Effector memory CD8-positive, alpha-beta T cell (primary cell): ENCODE measurements around the gene C17orf58.
"Not testable (repeated sequence)": the region's sequence is repeated elsewhere in the genome, so short reads cannot be mapped to it uniquely, and the experiment has no call there.

Source experiments
- ATAC-seq: fragments of 150-1000 bp; cut with Tn5 transposase; replicated peaks from 2 replicates; pipeline ENCODE4 v1.10.0; 2021; ENCODE audit warnings: mild to moderate bottlenecking, moderate library complexity
- DNase-seq, 3 experiments: peaks; one replicate each; pipeline ENCODE4 v3.0.0; 2021
- H3K27ac Mint-ChIP-seq, 2 donors: one replicate each; pipeline ENCODE4 v1.8.0; 2022; ENCODE audit warnings: mild to moderate bottlenecking in 2 of 2, mixed read lengths in 2 of 2, moderate library complexity in 2 of 2
- H3K27me3 Mint-ChIP-seq, 2 donors: one replicate each; pipeline ENCODE4 v1.8.0; 2022; ENCODE audit warnings: mixed read lengths in 2 of 2
- H3K36me3 Mint-ChIP-seq: one replicate; pipeline ENCODE4 v1.8.0; 2022; ENCODE audit warnings: mild to moderate bottlenecking, moderate library complexity, mixed read lengths; ENCODE audit not compliant: insufficient read depth
- H3K4me1 Mint-ChIP-seq, 2 donors: one replicate each; pipeline ENCODE4 v1.8.0; 2022; ENCODE audit warnings: low read depth in 2 of 2, mixed read lengths in 2 of 2
- H3K4me3 Mint-ChIP-seq, 2 donors: one replicate each; pipeline ENCODE4 v1.8.0; 2022; ENCODE audit warnings: mild to moderate bottlenecking in 2 of 2, mixed read lengths in 2 of 2, moderate library complexity in 2 of 2
- H3K9me3 Mint-ChIP-seq, 2 donors: one replicate each; pipeline ENCODE4 v1.8.0; 2022; ENCODE audit warnings: mixed read lengths in 2 of 2

C17orf58 gene

GRCh38 chr17:68019675-68020408 lies 23.6 kb upstream of the C17orf58 start:
- peak overlapping the region; percentile 100 for H3K27ac Mint-ChIP-seq
- H3K36me3 Mint-ChIP-seq: peaks cover 30% of the 10 kb centered on the region
- peak overlapping the region; percentile 88 to 89 for H3K4me3 Mint-ChIP-seq
- ATAC-seq: peak; percentile 93
- peaks cover 13 to 20% of the 10 kb centered on the region in 2 donors for H3K4me1 Mint-ChIP-seq
- H3K9me3 Mint-ChIP-seq: peaks cover 0 to 3% of the 10 kb centered on the region in 2 donors
- DNase-seq: peak; percentile 96 to 99 (median 99)
- peaks cover 6 to 10% of the 10 kb centered on the region in 2 donors for H3K27me3 Mint-ChIP-seq

GRCh38 chr17:68019336-68019674 lies 23.0 kb upstream of the C17orf58 start:
- Mint-ChIP-seq H3K4me3 (peak overlapping the region; percentile 88 to 89), H3K36me3 (peaks cover 30% of the 10 kb centered on the region), H3K27ac (peak overlapping the region; percentile 100), H3K27me3 (peaks cover 6 to 10% of the 10 kb centered on the region in 2 donors), H3K9me3 (peaks cover 0 to 3% of the 10 kb centered on the region in 2 donors), H3K4me1 (peaks cover 14 to 20% of the 10 kb centered on the region in 2 donors)
- ATAC-seq (no peak), DNase-seq (no peak)

GRCh38 chr17:68018493-68018892 lies 22.2 kb upstream of the C17orf58 start:
- peak overlapping the region in 1 of 2 donors; percentile 100 for H3K27ac Mint-ChIP-seq
- ATAC-seq, H3K27me3 Mint-ChIP-seq, DNase-seq, H3K9me3 Mint-ChIP-seq: not testable (repeated sequence)
- H3K4me3 Mint-ChIP-seq: peak overlapping the region in 1 of 2 donors; percentile 14
- peaks cover 14 to 20% of the 10 kb centered on the region in 2 donors for H3K4me1 Mint-ChIP-seq
- H3K36me3 Mint-ChIP-seq: peaks cover 30% of the 10 kb centered on the region

- Mint-ChIP-seq H3K4me3 (no peak overlapping the region), H3K27ac (no peak overlapping the region), H3K4me1 (peaks cover 14 to 20% of the 10 kb centered on the region in 2 donors), H3K27me3 (peaks cover 6 to 10% of the 10 kb centered on the region in 2 donors), H3K9me3 (peaks cover 0 to 3% of the 10 kb centered on the region in 2 donors), H3K36me3 (peaks cover 30% of the 10 kb centered on the region)
- no peak for DNase-seq
- ATAC-seq: no peak
Observed at GRCh38 chr17:68016838-68017237, 20.6 kb upstream of the C17orf58 start.

GRCh38 chr17:68015081-68015723 lies 18.9 kb upstream of the C17orf58 start:
- DNase-seq (no peak), ATAC-seq (no peak)
- peaks cover 0 to 3% of the 10 kb centered on the region in 2 donors for H3K9me3 Mint-ChIP-seq
- H3K36me3 Mint-ChIP-seq: peaks cover 24% of the 10 kb centered on the region
- no peak overlapping the region for H3K27ac Mint-ChIP-seq
- H3K4me1 Mint-ChIP-seq: peaks cover 12 to 19% of the 10 kb centered on the region in 2 donors
- no peak overlapping the region for H3K4me3 Mint-ChIP-seq
- peaks cover 6 to 9% of the 10 kb centered on the region in 2 donors for H3K27me3 Mint-ChIP-seq

- H3K27ac Mint-ChIP-seq: no peak overlapping the region
- H3K4me3 Mint-ChIP-seq: no peak overlapping the region
- no peaks in the 10 kb centered on the region for H3K27me3 Mint-ChIP-seq
- peaks cover 7% of the 10 kb centered on the region for H3K36me3 Mint-ChIP-seq
- ATAC-seq (no peak), DNase-seq (no peak)
- H3K9me3 Mint-ChIP-seq: no peaks in the 10 kb centered on the region
- H3K4me1 Mint-ChIP-seq: peaks cover 6 to 9% of the 10 kb centered on the region in 2 donors
Observed at GRCh38 chr17:68013385-68013784, 17.1 kb upstream of the C17orf58 start.

GRCh38 chr17:68011199-68011665 lies 15.0 kb upstream of the C17orf58 start:
- no peaks in the 10 kb centered on the region for H3K27me3 Mint-ChIP-seq
- DNase-seq: peak; percentile 61 to 63 (median 63)
- ATAC-seq: peak; percentile 83
- peak overlapping the region; percentile 73 to 77 for H3K4me3 Mint-ChIP-seq
- H3K36me3 Mint-ChIP-seq: no peaks in the 10 kb centered on the region
- no peak overlapping the region for H3K27ac Mint-ChIP-seq
- no peaks in the 10 kb centered on the region for H3K9me3 Mint-ChIP-seq
- peaks cover 6% of the 10 kb centered on the region in 2 donors for H3K4me1 Mint-ChIP-seq

GRCh38 chr17:68006797-68007196 lies 10.5 kb upstream of the C17orf58 start:
- no peak overlapping the region for H3K27ac Mint-ChIP-seq
- H3K9me3 Mint-ChIP-seq: no peaks in the 10 kb centered on the region
- DNase-seq (no peak), ATAC-seq (no peak)
- H3K4me3 Mint-ChIP-seq: no peak overlapping the region
- no peaks in the 10 kb centered on the region for H3K36me3 Mint-ChIP-seq
- no peaks in the 10 kb centered on the region for H3K27me3 Mint-ChIP-seq
- H3K4me1 Mint-ChIP-seq: peaks cover 5 to 6% of the 10 kb centered on the region in 2 donors

- DNase-seq (no peak), ATAC-seq (no peak)
- H3K4me3 Mint-ChIP-seq: no peak overlapping the region
- no peaks in the 10 kb centered on the region for H3K36me3 Mint-ChIP-seq
- H3K9me3 Mint-ChIP-seq: no peaks in the 10 kb centered on the region
- no peak overlapping the region for H3K27ac Mint-ChIP-seq
- no peaks in the 10 kb centered on the region for H3K27me3 Mint-ChIP-seq
- H3K4me1 Mint-ChIP-seq: no peaks in the 10 kb centered on the region
Observed at GRCh38 chr17:68004201-68004600, 7.9 kb upstream of the C17orf58 start.

GRCh38 chr17:67999291-67999911 lies 3.1 kb upstream of the C17orf58 start:
- Mint-ChIP-seq H3K36me3 (peaks cover under 1% of the 10 kb centered on the region), H3K9me3 (no peaks in the 10 kb centered on the region), H3K4me3 (no peak overlapping the region), H3K27me3 (peaks cover 9 to 16% of the 10 kb centered on the region in 2 donors), H3K27ac (no peak overlapping the region), H3K4me1 (peaks cover 18 to 19% of the 10 kb centered on the region in 2 donors)
- DNase-seq: no peak
- ATAC-seq: no peak

GRCh38 chr17:67998466-67998865 lies 2.2 kb upstream of the C17orf58 start:
- H3K36me3 Mint-ChIP-seq: peaks cover 6% of the 10 kb centered on the region
- H3K27me3 Mint-ChIP-seq: peaks cover 9 to 16% of the 10 kb centered on the region in 2 donors
- H3K27ac Mint-ChIP-seq: no peak overlapping the region
- no peaks in the 10 kb centered on the region for H3K9me3 Mint-ChIP-seq
- ATAC-seq (no peak), DNase-seq (no peak)
- H3K4me1 Mint-ChIP-seq: peaks cover 18 to 19% of the 10 kb centered on the region in 2 donors
- H3K4me3 Mint-ChIP-seq: no peak overlapping the region

GRCh38 chr17:67995570-67996263 lies 552 bp downstream of the C17orf58 start:
- DNase-seq: no peak

More at GRCh38 chr17:67995570-67996263, 552 bp downstream of the C17orf58 start:
- Mint-ChIP-seq H3K27me3 (peaks cover 9 to 16% of the 10 kb centered on the region in 2 donors), H3K4me1 (peaks cover 24% of the 10 kb centered on the region in 2 donors), H3K36me3 (peaks cover 16% of the 10 kb centered on the region), H3K9me3 (no peaks in the 10 kb centered on the region), H3K27ac (peak overlapping the region; percentile 49 to 79), H3K4me3 (peak overlapping the region; percentile 88 to 89)
- no peak for ATAC-seq
